Stimulated activated CD8-positive, alpha-beta memory T cell treated with anti-CD3 and anti-CD28 coated beads, Interleukin-7, amount 100 ng/mL, for 24 hours (primary cell): ENCODE results near the gene UHRF2.
"Not testable (repeated sequence)": the region's sequence is repeated elsewhere in the genome, so short reads cannot be mapped to it uniquely, and the experiment has no call there.

ENCODE experiments used
- DNase-seq: peaks from one replicate; pipeline ENCODE4 v3.0.0-alpha.2; 2020; ENCODE audit warnings: low read depth

Gene UHRF2

GRCh38 chr9:6412487-6413364 lies at the start of gene UHRF2:
TSS of gene UHRF2 (plus strand) at chr9:6413199. CDS start at chr9:6413491, 292 bp downstream.
- peak; percentile 99 for DNase-seq

GRCh38 chr9:6367128-6367890 lies 45.7 kb upstream of the UHRF2 start:
- no peak for DNase-seq

GRCh38 chr9:6368831-6369230 lies 44.2 kb upstream of the UHRF2 start:
- no peak for DNase-seq

GRCh38 chr9:6381477-6382012 lies 31.5 kb upstream of the UHRF2 start:
- not testable (repeated sequence) for DNase-seq

GRCh38 chr9:6382681-6383080 lies 30.3 kb upstream of the UHRF2 start:
- DNase-seq = no peak

GRCh38 chr9:6383551-6384225 lies 29.3 kb upstream of the UHRF2 start:
- no peak for DNase-seq

- DNase-seq = no peak
Measured at GRCh38 chr9:6384732-6385131, 28.3 kb upstream of the UHRF2 start.

- DNase-seq = no peak
Measured at GRCh38 chr9:6399071-6399470, 13.9 kb upstream of the UHRF2 start.

- DNase-seq = no peak
Measured at GRCh38 chr9:6405371-6405770, 7.6 kb upstream of the UHRF2 start.

GRCh38 chr9:6407778-6408177 lies 5.2 kb upstream of the UHRF2 start:
- DNase-seq = no peak

GRCh38 chr9:6408320-6408719 lies 4.7 kb upstream of the UHRF2 start:
- DNase-seq = no peak

- no peak for DNase-seq
Measured at GRCh38 chr9:6409811-6410210, 3.2 kb upstream of the UHRF2 start.

- no peak for DNase-seq
Measured at GRCh38 chr9:6410633-6411032, 2.4 kb upstream of the UHRF2 start.

- no peak for DNase-seq
Measured at GRCh38 chr9:6413365-6414246, 607 bp downstream of the UHRF2 start.

- DNase-seq = no peak
Measured at GRCh38 chr9:6414247-6414641, 1.2 kb downstream of the UHRF2 start.

- no peak for DNase-seq
Measured at GRCh38 chr9:6415266-6415665, 2.3 kb downstream of the UHRF2 start.

- DNase-seq = no peak
Measured at GRCh38 chr9:6417186-6417585, 4.2 kb downstream of the UHRF2 start.

GRCh38 chr9:6418764-6419163 lies 5.8 kb downstream of the UHRF2 start:
- no peak for DNase-seq

- DNase-seq = no peak
Measured at GRCh38 chr9:6424940-6425339, 11.9 kb downstream of the UHRF2 start.

- DNase-seq = no peak
Measured at GRCh38 chr9:6426117-6426516, 13.1 kb downstream of the UHRF2 start.
